ENCODE data around the gene DCUN1D5. TPM values are rescaled to one million over a fixed set of nuclear protein-coding genes. Genes with fewer than 3 reads are reported as not detected.

DCUN1D5 gene
- total and polyA plus RNA-seq, 2 of the 13 experiments (the other 11 are each of a cell fraction or from before 2014, with no cell fraction given), result 32.9 to 46.7 TPM

DNA sequence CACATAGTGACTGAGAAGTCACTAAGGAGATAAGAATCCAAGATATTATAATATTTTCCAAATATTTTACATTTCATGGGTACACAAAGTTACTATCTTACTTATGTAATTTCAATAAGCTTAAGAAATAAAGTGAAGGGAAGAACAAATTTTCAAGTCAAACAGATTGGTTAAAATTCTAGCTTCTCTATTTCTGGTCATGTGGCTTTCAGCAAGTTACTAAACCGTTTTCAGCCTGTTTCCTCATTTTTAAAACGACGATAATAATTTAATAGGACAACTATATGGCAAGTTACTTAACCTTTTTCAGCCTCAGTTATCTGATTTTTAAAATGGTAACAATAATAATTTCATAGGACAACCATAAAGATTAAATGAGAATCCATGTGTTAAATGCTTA lies 15.6 kb downstream of the DCUN1D5 start:
- Histone ChIP-seq H3K4me3 (replicated peaks in 1 of 3; ENCODE audit: insufficient read depth in 1 of 3, low read depth in 2 of 3, low read length in 3 of 3) (no peak overlapping the region), H3K27ac (ENCODE audit: extremely low read length, insufficient read depth, low read length) (no peak overlapping the region), H3K9me3 (ENCODE audit: low read length) (no peaks in the 10 kb centered on the region), H3K4me2 (ENCODE audit: low read depth, low read length) (no peak overlapping the region), H2AFZ (ENCODE audit: low read length) (no peak overlapping the region), H4K20me1 (ENCODE audit: insufficient read depth, low read length) (no peaks in the 10 kb centered on the region), H3K9ac (ENCODE audit: insufficient read depth, low read depth, low read length) (no peak overlapping the region), H3K36me3 (replicated peaks in 1 of 2; ENCODE audit: control insufficient read depth in 1 of 2, insufficient read depth in 2 of 2, low read length in 2 of 2) (peaks cover 13 to 43% of the 10 kb centered on the region in 2 experiments; a peak in 4 of 5 replicates), H3K79me2 (ENCODE audit: insufficient read depth, low read length) (peaks cover 5% of the 10 kb centered on the region), H3K4me1 (ENCODE audit: insufficient read depth, low read length) (no peaks in the 10 kb centered on the region), H3K27me3 (ENCODE audit: control insufficient read depth in 1 of 2, insufficient read depth in 2 of 2, low read length in 2 of 2) (no peaks in the 10 kb centered on the region)
- ChIA-PET POLR2A (no interaction called here), CTCF (ENCODE audit: low intra/inter-chr PET ratio, low total read pairs) (no interaction called here)
- no peak for TF ChIP-seq KDM2A (CRISPR knock-in tag; IDR thresholded peaks at IDR 0.05; ENCODE audit: borderline replicate concordance, low read depth)
- TF ChIP-seq NAIF1 (CRISPR knock-in tag; IDR thresholded peaks at IDR 0.05; ENCODE audit: borderline replicate concordance), result no peak
- no peak for TF ChIP-seq SMAD9 (CRISPR knock-in tag; IDR thresholded peaks at IDR 0.05)
- TF ChIP-seq ZNF274 (CRISPR knock-in tag; IDR thresholded peaks at IDR 0.05), result no peak
- TF ChIP-seq CHD2 (IDR thresholded peaks at IDR 0.05; ENCODE audit: low read depth, low read length), result no peak
- TF ChIP-seq, protein P1, sequence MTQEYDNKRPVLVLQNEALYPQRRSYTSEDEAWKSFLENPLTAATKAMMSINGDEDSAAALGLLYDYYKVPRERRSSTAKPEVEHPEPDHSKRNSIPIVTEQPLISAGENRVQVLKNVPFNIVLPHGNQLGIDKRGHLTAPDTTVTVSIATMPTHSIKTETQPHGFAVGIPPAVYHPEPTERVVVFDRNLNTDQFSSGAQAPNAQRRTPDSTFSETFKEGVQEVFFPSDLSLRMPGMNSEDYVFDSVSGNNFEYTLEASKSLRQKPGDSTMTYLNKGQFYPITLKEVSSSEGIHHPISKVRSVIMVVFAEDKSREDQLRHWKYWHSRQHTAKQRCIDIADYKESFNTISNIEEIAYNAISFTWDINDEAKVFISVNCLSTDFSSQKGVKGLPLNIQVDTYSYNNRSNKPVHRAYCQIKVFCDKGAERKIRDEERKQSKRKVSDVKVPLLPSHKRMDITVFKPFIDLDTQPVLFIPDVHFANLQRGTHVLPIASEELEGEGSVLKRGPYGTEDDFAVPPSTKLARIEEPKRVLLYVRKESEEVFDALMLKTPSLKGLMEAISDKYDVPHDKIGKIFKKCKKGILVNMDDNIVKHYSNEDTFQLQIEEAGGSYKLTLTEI (CRISPR knock-in tag; conservative IDR thresholded peaks at IDR 0.05), result no peak
- no peak for TF ChIP-seq TAF1 (CRISPR knock-in tag; IDR thresholded peaks at IDR 0.05)
- no peak for TF ChIP-seq KDM5B (CRISPR knock-in tag; IDR thresholded peaks at IDR 0.05; ENCODE audit: borderline replicate concordance)
- TF ChIP-seq, protein P2, sequence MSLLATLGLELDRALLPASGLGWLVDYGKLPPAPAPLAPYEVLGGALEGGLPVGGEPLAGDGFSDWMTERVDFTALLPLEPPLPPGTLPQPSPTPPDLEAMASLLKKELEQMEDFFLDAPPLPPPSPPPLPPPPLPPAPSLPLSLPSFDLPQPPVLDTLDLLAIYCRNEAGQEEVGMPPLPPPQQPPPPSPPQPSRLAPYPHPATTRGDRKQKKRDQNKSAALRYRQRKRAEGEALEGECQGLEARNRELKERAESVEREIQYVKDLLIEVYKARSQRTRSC (CRISPR knock-in tag; IDR thresholded peaks at IDR 0.05; ENCODE audit: low read depth), result no peak
- no peak for TF ChIP-seq GTF2F1 (IDR thresholded peaks at IDR 0.05; ENCODE audit: low read length)
- TF ChIP-seq TCF7 (IDR thresholded peaks at IDR 0.05; ENCODE audit: low read depth), result no peak
- TF ChIP-seq MIER2 (CRISPR knock-in tag; IDR thresholded peaks at IDR 0.05), result no peak
- TF ChIP-seq, protein P3, sequence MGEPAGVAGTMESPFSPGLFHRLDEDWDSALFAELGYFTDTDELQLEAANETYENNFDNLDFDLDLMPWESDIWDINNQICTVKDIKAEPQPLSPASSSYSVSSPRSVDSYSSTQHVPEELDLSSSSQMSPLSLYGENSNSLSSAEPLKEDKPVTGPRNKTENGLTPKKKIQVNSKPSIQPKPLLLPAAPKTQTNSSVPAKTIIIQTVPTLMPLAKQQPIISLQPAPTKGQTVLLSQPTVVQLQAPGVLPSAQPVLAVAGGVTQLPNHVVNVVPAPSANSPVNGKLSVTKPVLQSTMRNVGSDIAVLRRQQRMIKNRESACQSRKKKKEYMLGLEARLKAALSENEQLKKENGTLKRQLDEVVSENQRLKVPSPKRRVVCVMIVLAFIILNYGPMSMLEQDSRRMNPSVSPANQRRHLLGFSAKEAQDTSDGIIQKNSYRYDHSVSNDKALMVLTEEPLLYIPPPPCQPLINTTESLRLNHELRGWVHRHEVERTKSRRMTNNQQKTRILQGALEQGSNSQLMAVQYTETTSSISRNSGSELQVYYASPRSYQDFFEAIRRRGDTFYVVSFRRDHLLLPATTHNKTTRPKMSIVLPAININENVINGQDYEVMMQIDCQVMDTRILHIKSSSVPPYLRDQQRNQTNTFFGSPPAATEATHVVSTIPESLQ (CRISPR knock-in tag; conservative IDR thresholded peaks at IDR 0.05), result no peak
- TF ChIP-seq FIP1L1 (IDR thresholded peaks at IDR 0.05; ENCODE audit: borderline replicate concordance, insufficient read depth, low read depth, low read length), result no peak
- no peak for TF ChIP-seq ZFP90 (CRISPR knock-in tag; IDR thresholded peaks at IDR 0.05; ENCODE audit: borderline replicate concordance)
- no peak for TF ChIP-seq MIXL1 (CRISPR knock-in tag; IDR thresholded peaks at IDR 0.05)
- TF ChIP-seq GATA4 (IDR thresholded peaks at IDR 0.05; ENCODE audit: borderline replicate concordance, low read depth), result no peak
- TF ChIP-seq, protein P4, sequence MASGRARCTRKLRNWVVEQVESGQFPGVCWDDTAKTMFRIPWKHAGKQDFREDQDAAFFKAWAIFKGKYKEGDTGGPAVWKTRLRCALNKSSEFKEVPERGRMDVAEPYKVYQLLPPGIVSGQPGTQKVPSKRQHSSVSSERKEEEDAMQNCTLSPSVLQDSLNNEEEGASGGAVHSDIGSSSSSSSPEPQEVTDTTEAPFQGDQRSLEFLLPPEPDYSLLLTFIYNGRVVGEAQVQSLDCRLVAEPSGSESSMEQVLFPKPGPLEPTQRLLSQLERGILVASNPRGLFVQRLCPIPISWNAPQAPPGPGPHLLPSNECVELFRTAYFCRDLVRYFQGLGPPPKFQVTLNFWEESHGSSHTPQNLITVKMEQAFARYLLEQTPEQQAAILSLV (CRISPR knock-in tag; IDR thresholded peaks at IDR 0.05; ENCODE audit: borderline replicate concordance), result no peak
- no peak for TF ChIP-seq ZNF672 (CRISPR knock-in tag; IDR thresholded peaks at IDR 0.05)
- over 99% methylated on average over 3 of the region's 3 CpGs for WGBS (ENCODE audit: low lambda C conversion rate)
- ATAC-seq, result no peak
- BruUV-seq (replicated peaks), result no TSS peak
- intact Hi-C loops (cut with micrococcal nuclease; ENCODE audit: unreplicated experiment) (no loop called here), in situ Hi-C loops (cut with HindIII; ENCODE audit: extremely low pct_ligation_motif_present, low pct_unique_long_range_greater_than_20kb) (no loop called here)
- no peak for DNase-seq (ENCODE audit: low spot score)
- FAIRE-seq, result no peak
